Heart left ventricle (tissue), 13 donors: ENCODE measurements around the gene DHX38.
"Not testable (repeated sequence)": the region's sequence is repeated elsewhere in the genome, so short reads cannot be mapped to it uniquely, and the experiment has no call there.

Source experiments
- CTCF ChIP-seq, 12 donors: fragments of 200-600 bp; sonication (generic) in 4 of 12; IDR thresholded peaks; one replicate each; pipeline versions ENCODE4 v1.5.0 to v1.8.0; 2018 to 2022; ENCODE audit warnings: antibody characterized with exemption in 12 of 12, mild to moderate bottlenecking in 5 of 12
- POLR2A ChIP-seq, 2 donors: fragments of 450-650 bp; IDR thresholded peaks; one replicate each; pipeline ENCODE4 v1.6.1; 2017; ENCODE audit warnings: antibody characterized with exemption in 2 of 2, mild to moderate bottlenecking in 2 of 2, moderate library complexity in 2 of 2
- donor health status: ischemic (EF 13 %, LVEDD 7.1; RV severe dilation, severe dysfunction).
- donor health status: DM: no; HTN: yes; CAD: no.
- donor health status: DM: no; HTN: no; CAD: no.
- donor health status: ischemic (EF 25% LVEDD 6.9; RV normal size, moderate dysfunction).
- donor health status: ischemic (EF 25% LVEDD 5.7; RV mildly dilated, moderate dysfunction).
- donor health status: ischemic (EF 35%, LVEDD 5.7; RV mildly dilated, moderate dysfunction).
- donor health status: nonischemic (EF 11% LVEDD 7.7; RV severe dilation, severe dysfunction).
- donor health status: DM: yes; HTN: yes; CAD: no.
- donor health status: PGD.
- donor health status: ischemic (EF 29% LVEDD 5.4; RV normal size, mild dysfunction).
- donor health status: nonischemic (EF 23%, LVEDD 6.1; RV moderate dilation, normal function).

GRCh38 chr16:72076991-72077706 lies 16.5 kb upstream of the DHX38 start:
- not testable (repeated sequence) for TF ChIP-seq CTCF, POLR2A (IDR thresholded peaks at IDR 0.05)
